Activated CD8-positive, alpha-beta memory T cell treated with anti-CD3 and anti-CD28 coated beads for 48 hours (primary cell): ENCODE data around the gene GAS6.

Experiments
- DNase-seq, 3 experiments: peaks; one replicate each; pipeline ENCODE4 v3.0.0-alpha.2; 2020; ENCODE audit warnings: low read depth in 2 of 3, low spot score in 2 of 3

The GAS6 gene

GRCh38 chr13:113822266-113822665, 41.6 kb downstream of the GAS6 start:
- DNase-seq: no peak

GRCh38 chr13:113821847-113822246, 42.0 kb downstream of the GAS6 start:
- DNase-seq: no peak

- no peak for DNase-seq
Measured at GRCh38 chr13:113820813-113821651, 42.8 kb downstream of the GAS6 start.

GRCh38 chr13:113819731-113820715, 43.9 kb downstream of the GAS6 start:
- DNase-seq: no peak

- DNase-seq: no peak
Measured at GRCh38 chr13:113819341-113819730, 44.5 kb downstream of the GAS6 start.

- no peak for DNase-seq
Measured at GRCh38 chr13:113818700-113819295, 45.1 kb downstream of the GAS6 start.

- DNase-seq: no peak
Measured at GRCh38 chr13:113817860-113818691, 45.8 kb downstream of the GAS6 start.

GRCh38 chr13:113816946-113817859, 46.7 kb downstream of the GAS6 start:
- DNase-seq: peak; percentile 49 to 75 (median 70)

- DNase-seq: no peak
Measured at GRCh38 chr13:113816254-113816929, 47.5 kb downstream of the GAS6 start.

- DNase-seq: no peak
Measured at GRCh38 chr13:113815151-113816058, 48.5 kb downstream of the GAS6 start.

GRCh38 chr13:113814435-113814821, 49.4 kb downstream of the GAS6 start:
- no peak for DNase-seq

GRCh38 chr13:113813749-113814434, 50.0 kb downstream of the GAS6 start:
- DNase-seq: no peak

GRCh38 chr13:113813070-113813748, 50.7 kb downstream of the GAS6 start:
- no peak for DNase-seq

- DNase-seq: no peak
Measured at GRCh38 chr13:113812178-113813040, 51.5 kb downstream of the GAS6 start.

- DNase-seq: no peak
Measured at GRCh38 chr13:113811081-113811928, 52.6 kb downstream of the GAS6 start.
